Panc1 (cell line): ENCODE measurements around the gene ANKRD13A. TPM values are rescaled to one million over a fixed set of nuclear protein-coding genes. Genes with fewer than 3 reads are reported as not detected.

Experiments
- ATAC-seq: fragments of 200-7000 bp; cut with Tn5 transposase; 2 replicates; pipeline ENCODE4 v1.9.1; 2020; ENCODE audit warnings: mild to moderate bottlenecking, moderate library complexity
- BruUV-seq: library from RNA; stranded (reverse); fragments of 400-500 nt; replicated peaks from 2 replicates; lab custom pipeline; 2021; lab: Mats Ljungman, UMichigan
- CTCF ChIA-PET: fragments of 300-600 bp; sonication (Branson Sonifier 250); formaldehyde crosslinking; loops from one replicate; lab custom pipeline; 2022; ENCODE audit warnings: antibody characterized with exemption; lab: Charles Lee
- POLR2A ChIA-PET: fragments of 300-600 bp; sonication (Branson Sonifier 250); formaldehyde crosslinking; loops from one replicate; lab custom pipeline; 2022; ENCODE audit warnings: antibody characterized with exemption; lab: Charles Lee
- DNase-seq: peaks from one replicate; pipeline ENCODE4 v3.0.0-alpha.2; 2010; ENCODE audit warnings: low read depth, low spot score
- H3K27ac ChIP-seq: 2 replicates; pipeline ENCODE4 v1.5.1; 2011; ENCODE audit warnings: mild to moderate bottlenecking, low read length, inconsistent platforms
- H3K27me3 ChIP-seq: fragments of 200-500 bp; sonication (Bioruptor generic); 2 replicates; pipeline ENCODE4 v1.6.0; 2014; ENCODE audit warnings: low read length, inconsistent platforms; ENCODE audit not compliant: control insufficient read depth, insufficient read depth
- H3K36me3 ChIP-seq: fragments of 200-500 bp; sonication (Bioruptor generic); 2 replicates; pipeline ENCODE4 v1.5.1; 2014; ENCODE audit warnings: inconsistent platforms, mild to moderate bottlenecking, low read length, moderate library complexity; ENCODE audit not compliant: control insufficient read depth, insufficient read depth
- H3K4me1 ChIP-seq: 2 replicates; pipeline ENCODE4 v1.5.1; 2011; ENCODE audit warnings: inconsistent platforms, mild to moderate bottlenecking, low read length, moderate library complexity; ENCODE audit not compliant: control insufficient read depth, insufficient read depth
- H3K4me3 ChIP-seq, 2 experiments: 2 replicates each; pipeline ENCODE4 v1.5.1; 2011 to 2012; ENCODE audit warnings: low read depth in 2 of 2, low read length in 2 of 2, mild to moderate bottlenecking in 2 of 2, inconsistent platforms in 1 of 2, moderate library complexity in 1 of 2
- H3K9me3 ChIP-seq: fragments of 200-500 bp; sonication (Bioruptor generic); 2 replicates; pipeline ENCODE4 v1.5.1; 2014; ENCODE audit warnings: low read depth, mild to moderate bottlenecking, inconsistent platforms, low read length, moderate library complexity; ENCODE audit not compliant: control insufficient read depth, insufficient read depth
- CTCF ChIP-seq: fragments of 450-650 bp; IDR thresholded peaks from 2 replicates; pipeline ENCODE4 v1.5.1; 2017; ENCODE audit warnings: mild to moderate bottlenecking
- POLR2AphosphoS5 ChIP-seq: IDR thresholded peaks from 2 replicates; pipeline ENCODE4 v1.6.1; 2012; ENCODE audit warnings: mild to moderate bottlenecking, low read depth, low read length, moderate library complexity
- REST ChIP-seq, 2 experiments: IDR thresholded peaks; 2 replicates each; pipeline ENCODE4 v1.6.1; 2011 to 2012; ENCODE audit warnings: low read depth in 2 of 2, control low read depth in 1 of 2, low read length in 1 of 2, mild to moderate bottlenecking in 1 of 2, moderate library complexity in 1 of 2; ENCODE audit not compliant: insufficient read depth in 1 of 2
- SIN3A ChIP-seq: IDR thresholded peaks from 2 replicates; pipeline ENCODE4 v1.6.1; 2012; ENCODE audit warnings: low read depth, mild to moderate bottlenecking, low read length, moderate library complexity, borderline replicate concordance; ENCODE audit not compliant: insufficient read depth
- TCF7L2 ChIP-seq: IDR thresholded peaks from 2 replicates; pipeline ENCODE4 v1.6.1; 2011; ENCODE audit warnings: mild to moderate bottlenecking, low read depth, low read length, inconsistent platforms
- in situ Hi-C: cut with HindIII; loops from 2 replicates; pipeline ENCODE4 v1.10.0; 2016; ENCODE audit warnings: low sequenced_read_pairs, low pct_unique_long_range_greater_than_20kb
- intact Hi-C: fragments of 100-400 bp; cut with micrococcal nuclease; formaldehyde crosslinking; loops from one replicate; pipeline ENCODE4 v1.10.0; 2022; ENCODE audit not compliant: unreplicated experiment
- total RNA-seq: library from RNA; stranded (reverse); gene quantifications from one replicate; pipeline ENCODE4 v1.2.1, GENCODE V29; 2021; ENCODE audit not compliant: unreplicated experiment

ANKRD13A gene
- total RNA-seq, 1 experiment from 2014 or later: 34.4 TPM

GRCh38 chr12:109972821-109973220 lies 26.4 kb upstream of the ANKRD13A start:
- in situ Hi-C loops: no loop called here
- Histone ChIP-seq H3K4me1 (no peaks in the 10 kb centered on the region), H3K27ac (no peak overlapping the region), H3K4me3 (no peak overlapping the region), H3K27me3 (no peaks in the 10 kb centered on the region), H3K9me3 (no peaks in the 10 kb centered on the region), H3K36me3 (peaks cover 3% of the 10 kb centered on the region; the same call in 1 of the 2 replicates)
- BruUV-seq: no TSS peak
- intact Hi-C loops: no loop called here
- DNase-seq (no peak), ATAC-seq (no peak)
- ChIA-PET CTCF (no interaction called here), POLR2A (interaction anchor here (0.6 kb wide), 1 partner anchor 13 kb away, joined by 5 read pairs; no protein-coding TSS in a partner anchor)
- TF ChIP-seq CTCF: no peak
- no peak for TF ChIP-seq POLR2AphosphoS5
- TF ChIP-seq TCF7L2: no peak
- no peak for TF ChIP-seq REST (IDR thresholded peaks at IDR 0.05; ENCODE audit: insufficient read depth in 1 of 2, low read depth in 2 of 2, low read length in 1 of 2)
- TF ChIP-seq SIN3A: no peak

GRCh38 chr12:109981311-109981710 lies 17.9 kb upstream of the ANKRD13A start:
- no peaks in the 10 kb centered on the region for H3K27me3 ChIP-seq
- H3K4me1 ChIP-seq: no peaks in the 10 kb centered on the region
- DNase-seq: no peak
- intact Hi-C loops: no loop called here
- H3K4me3 ChIP-seq: no peak overlapping the region
- ChIA-PET CTCF (no interaction called here), POLR2A (no interaction called here)
- no peaks in the 10 kb centered on the region for H3K9me3 ChIP-seq
- no peak for ATAC-seq
- peaks cover 11% of the 10 kb centered on the region; the same call in 1 of the 2 replicates for H3K36me3 ChIP-seq
- no peak overlapping the region for H3K27ac ChIP-seq
- TF ChIP-seq SIN3A: no peak
- TF ChIP-seq POLR2AphosphoS5: no peak
- no peak for TF ChIP-seq CTCF
- no peak for TF ChIP-seq TCF7L2
- TF ChIP-seq REST (IDR thresholded peaks at IDR 0.05; ENCODE audit: insufficient read depth in 1 of 2, low read depth in 2 of 2, low read length in 1 of 2): no peak
- BruUV-seq: no TSS peak
- in situ Hi-C loops: no loop called here
